Trophoblast cell (in vitro differentiated cells and primary cell): ENCODE measurements around the gene SMPD1. TPM values are rescaled to one million over a fixed set of nuclear protein-coding genes. Genes with fewer than 3 reads are reported as not detected.

Experiments used
- DNase-seq, 2 donors: peaks; one replicate each; pipeline ENCODE4 v3.0.0-alpha.2; 2016
- H2AFZ ChIP-seq: 2 replicates; pipeline ENCODE4 v1.6.1; 2013; ENCODE audit warnings: low read length, moderate library complexity, mild to moderate bottlenecking; ENCODE audit not compliant: insufficient read depth, poor library complexity
- H2AK5ac ChIP-seq: 2 replicates; pipeline ENCODE4 v1.6.1; 2013; ENCODE audit warnings: mild to moderate bottlenecking, low read length
- H2BK120ac ChIP-seq: 2 replicates; pipeline ENCODE4 v1.6.1; 2013; ENCODE audit warnings: low read length, mild to moderate bottlenecking, moderate library complexity; ENCODE audit not compliant: insufficient read depth, poor library complexity
- H2BK12ac ChIP-seq: 2 replicates; pipeline ENCODE4 v1.6.1; 2013; ENCODE audit warnings: mild to moderate bottlenecking, low read length, moderate library complexity
- H2BK5ac ChIP-seq: 2 replicates; pipeline ENCODE4 v1.6.1; 2013; ENCODE audit warnings: low read length, low read depth, moderate library complexity, mild to moderate bottlenecking; ENCODE audit not compliant: poor library complexity
- H3K14ac ChIP-seq: 2 replicates; pipeline ENCODE4 v1.6.1; 2013; ENCODE audit warnings: mild to moderate bottlenecking, low read length
- H3K18ac ChIP-seq: 2 replicates; pipeline ENCODE4 v1.6.1; 2013; ENCODE audit warnings: mild to moderate bottlenecking, low read length
- H3K23ac ChIP-seq: 2 replicates; pipeline ENCODE4 v1.6.1; 2013; ENCODE audit warnings: low read length
- H3K27ac ChIP-seq: 2 replicates; pipeline ENCODE4 v1.5.1; 2013; ENCODE audit warnings: low read depth, mild to moderate bottlenecking, inconsistent platforms, low read length, moderate library complexity
- H3K27me3 ChIP-seq: 2 replicates; pipeline ENCODE4 v1.6.1; 2013; ENCODE audit warnings: inconsistent platforms, mild to moderate bottlenecking, low read length, moderate library complexity; ENCODE audit not compliant: insufficient read depth
- H3K36me3 ChIP-seq, 2 experiments: 1 replicate in 1 of 2; 2 replicates in 1 of 2; pipeline ENCODE4 v1.6.1; 2013; ENCODE audit warnings: low read length in 2 of 2, mild to moderate bottlenecking in 2 of 2, moderate library complexity in 1 of 2; ENCODE audit not compliant: insufficient read depth in 2 of 2, control insufficient read depth in 1 of 2
- H3K4ac ChIP-seq: 2 replicates; pipeline ENCODE4 v1.6.1; 2013; ENCODE audit warnings: low read depth, mild to moderate bottlenecking, low read length, moderate library complexity
- H3K4me1 ChIP-seq, 2 experiments: 1 replicate in 1 of 2; 2 replicates in 1 of 2; pipeline ENCODE4 v1.6.1; 2013; ENCODE audit warnings: low read length in 2 of 2, mild to moderate bottlenecking in 2 of 2, moderate library complexity in 1 of 2; ENCODE audit not compliant: insufficient read depth in 2 of 2, control insufficient read depth in 1 of 2
- H3K4me2 ChIP-seq: 2 replicates; pipeline ENCODE4 v1.6.1; 2013; ENCODE audit warnings: inconsistent platforms, mild to moderate bottlenecking, low read length, moderate library complexity
- H3K4me3 ChIP-seq: 2 replicates; pipeline ENCODE4 v1.5.1; 2013; ENCODE audit warnings: mild to moderate bottlenecking, low read depth, low read length, inconsistent platforms
- H3K79me1 ChIP-seq: one replicate; pipeline ENCODE4 v1.6.1; 2013; ENCODE audit warnings: low read length
- H3K79me2 ChIP-seq: 2 replicates; pipeline ENCODE4 v1.6.1; 2013; ENCODE audit warnings: low read length, mild to moderate bottlenecking; ENCODE audit not compliant: control insufficient read depth, insufficient read depth, poor library complexity
- H3K9ac ChIP-seq: 2 replicates; pipeline ENCODE4 v1.6.1; 2013; ENCODE audit warnings: mild to moderate bottlenecking, low read length
- H3K9me3 ChIP-seq: 2 replicates; pipeline ENCODE4 v1.6.1; 2013; ENCODE audit warnings: low read depth, mild to moderate bottlenecking, control low read depth, inconsistent platforms, low read length; ENCODE audit not compliant: insufficient read depth
- H4K12ac ChIP-seq: 2 replicates; pipeline ENCODE4 v1.6.1; 2013; ENCODE audit warnings: low read depth, mild to moderate bottlenecking, low read length, moderate library complexity
- H4K8ac ChIP-seq: 2 replicates; pipeline ENCODE4 v1.6.1; 2013; ENCODE audit warnings: low read depth, mild to moderate bottlenecking, low read length, moderate library complexity
- H4K91ac ChIP-seq: one replicate; pipeline ENCODE4 v1.6.1; 2013; ENCODE audit warnings: low read depth, mild to moderate bottlenecking, low read length, moderate library complexity
- WGBS: extraction: QIAGEN DNeasy Blood & Tissue Kit; methylation state at CpG from one replicate; pipeline ENCODE4 v1.1.7; 2013; ENCODE audit warnings: missing lambda C conversion rate; ENCODE audit not compliant: insufficient read length, insufficient coverage; ENCODE audit errors: extremely low coverage; 5-methylcytosine and 5-hydroxymethylcytosine counted together
- polyA plus RNA-seq: library from polyadenylated mRNA; stranded (reverse); fragments of 200-250 nt; gene quantifications from 2 replicates; pipeline ENCODE4 v1.2.3, GENCODE V29; 2013

Gene SMPD1
- 18.0 and 18.1 TPM in 2 replicates for polyA plus RNA-seq

DNA sequence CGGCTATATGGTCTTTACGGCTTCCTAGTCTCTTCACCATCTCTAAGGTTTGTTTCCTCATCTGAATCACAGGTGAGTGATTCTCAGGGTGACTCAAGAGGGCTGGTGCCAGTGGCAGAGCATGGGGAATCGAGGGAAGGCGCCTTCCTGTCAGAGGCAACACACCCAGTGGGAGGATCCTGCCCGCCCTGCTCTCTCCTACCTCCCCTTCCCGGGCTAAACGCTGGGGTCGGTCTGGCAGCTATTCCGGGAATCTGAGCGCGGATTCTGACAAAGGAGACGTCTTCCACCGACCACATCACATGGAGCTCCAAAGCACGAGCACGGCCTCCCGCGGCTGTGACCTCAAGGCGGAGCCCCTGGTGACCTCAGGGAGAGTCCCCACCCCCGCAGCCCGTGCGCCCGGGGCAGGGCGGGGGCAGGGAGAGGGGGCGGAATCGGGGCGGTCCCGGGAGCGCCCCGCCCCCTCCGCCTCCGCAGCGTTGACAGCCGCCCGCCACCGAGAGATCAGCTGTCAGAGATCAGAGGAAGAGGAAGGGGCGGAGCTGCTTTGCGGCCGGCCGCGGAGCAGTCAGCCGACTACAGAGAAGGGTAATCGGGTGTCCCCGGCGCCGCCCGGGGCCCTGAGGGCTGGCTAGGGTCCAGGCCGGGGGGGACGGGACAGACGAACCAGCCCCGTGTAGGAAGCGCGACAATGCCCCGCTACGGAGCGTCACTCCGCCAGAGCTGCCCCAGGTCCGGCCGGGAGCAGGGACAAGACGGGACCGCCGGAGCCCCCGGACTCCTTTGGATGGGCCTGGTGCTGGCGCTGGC lies at the start of gene SMPD1:
TSS of gene SMPD1 (plus strand) at position 570 of the 813 bp plus-strand sequence. CDS start at position 695, 125 bp downstream.
- Histone ChIP-seq H3K23ac (no peak within 1 kb of the TSS), H3K14ac (peak within 1 kb of the TSS; percentile 88), H4K8ac (peak within 1 kb of the TSS; percentile 96), H3K79me2 (peaks cover 2% of the 10 kb centered on the region), H2BK5ac (peak within 1 kb of the TSS; percentile 10), H3K4me3 (peak within 1 kb of the TSS; percentile 85), H3K36me3 (peaks cover 6 to 8% of the 10 kb centered on the region in 2 experiments), H3K4me2 (peak within 1 kb of the TSS; percentile 67), H3K4me1 (peaks cover 5 to 11% of the 10 kb centered on the region in 2 experiments), H3K79me1 (peaks cover 6% of the 10 kb centered on the region), H3K9me3 (peaks cover 2% of the 10 kb centered on the region), H2AFZ (peak within 1 kb of the TSS; percentile 96), H2BK120ac (peak within 1 kb of the TSS; percentile 50), H4K12ac (peak within 1 kb of the TSS; percentile 67), H2BK12ac (no peak within 1 kb of the TSS), H3K4ac (peak within 1 kb of the TSS; percentile 28), H4K91ac (peak within 1 kb of the TSS; percentile 72), H3K27ac (peak within 1 kb of the TSS; percentile 69), H2AK5ac (no peak within 1 kb of the TSS), H3K27me3 (no peaks in the 10 kb centered on the region), H3K9ac (peak within 1 kb of the TSS; percentile 77), H3K18ac (peak within 1 kb of the TSS; percentile 87)
- peak; percentile 85 to 86 for DNase-seq
- WGBS = no CpG with 5 or more reads among the region's 63 CpGs

DNA sequence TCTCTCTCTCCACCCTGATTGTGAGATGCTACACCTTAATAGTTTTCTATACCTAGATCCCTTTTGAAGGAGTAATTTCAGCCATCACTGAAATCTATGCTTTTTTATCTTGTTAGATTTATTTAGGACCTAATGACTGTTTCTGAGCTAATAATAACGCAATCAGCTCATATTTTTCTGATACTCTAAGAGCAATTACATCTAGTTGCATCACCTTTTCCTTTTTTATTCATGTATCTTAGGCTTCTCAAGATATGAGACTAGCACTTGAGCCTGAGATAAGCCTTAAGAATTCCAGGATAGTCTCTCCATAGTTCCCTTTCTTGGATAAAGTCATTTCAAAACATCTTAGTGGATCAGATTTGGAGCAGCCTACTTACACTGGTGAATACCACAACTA lies 44.9 kb upstream of the SMPD1 start:
- H2BK5ac ChIP-seq = no peak overlapping the region
- no peak overlapping the region for H2BK120ac ChIP-seq
- H3K4ac ChIP-seq = no peak overlapping the region
- no peaks in the 10 kb centered on the region for H3K9me3 ChIP-seq
- H3K36me3 ChIP-seq = no peaks in the 10 kb centered on the region
- no CpG with 5 or more reads among the region's 1 CpG for WGBS
- H2AK5ac ChIP-seq = no peak overlapping the region
- no peak for DNase-seq
- no peak overlapping the region for H2BK12ac ChIP-seq
- no peak overlapping the region for H4K8ac ChIP-seq
- no peak overlapping the region for H4K12ac ChIP-seq
- H3K23ac ChIP-seq = no peak overlapping the region
- no peak overlapping the region for H4K91ac ChIP-seq
- no peak overlapping the region for H3K9ac ChIP-seq
- H3K79me2 ChIP-seq = no peaks in the 10 kb centered on the region
- no peak overlapping the region for H2AFZ ChIP-seq
- no peak overlapping the region for H3K18ac ChIP-seq
- no peaks in the 10 kb centered on the region for H3K4me1 ChIP-seq
- H3K4me3 ChIP-seq = no peak overlapping the region
- H3K79me1 ChIP-seq = no peaks in the 10 kb centered on the region
- H3K14ac ChIP-seq = no peak overlapping the region
- H3K27me3 ChIP-seq = no peaks in the 10 kb centered on the region
- no peak overlapping the region for H3K27ac ChIP-seq
- H3K4me2 ChIP-seq = no peak overlapping the region

DNA sequence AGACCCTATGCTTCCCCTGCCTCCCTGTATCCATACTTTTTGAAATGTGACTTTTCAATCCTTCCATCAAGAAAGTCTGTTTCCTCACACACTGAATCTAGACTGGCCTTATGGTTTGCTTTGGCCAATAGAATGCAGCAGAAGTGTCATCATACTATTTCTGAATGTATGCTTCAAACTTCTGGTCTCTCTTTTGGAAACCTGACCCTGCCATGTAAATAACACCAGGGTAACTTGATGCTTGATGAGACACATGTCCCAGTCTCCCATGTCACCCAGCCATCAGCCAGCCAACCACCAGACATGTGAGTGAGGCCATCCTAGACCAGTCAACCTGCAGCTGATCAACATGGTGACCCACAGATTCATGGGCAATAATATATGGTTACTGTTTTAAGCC lies 40.2 kb upstream of the SMPD1 start:
- H4K12ac ChIP-seq = no peak overlapping the region
- no peaks in the 10 kb centered on the region for H3K79me1 ChIP-seq
- no peak overlapping the region for H3K9ac ChIP-seq
- H2BK12ac ChIP-seq = no peak overlapping the region
- H3K4me3 ChIP-seq = no peak overlapping the region
- no peak overlapping the region for H3K27ac ChIP-seq
- no peak overlapping the region for H3K23ac ChIP-seq
- H2BK5ac ChIP-seq = no peak overlapping the region
- H4K8ac ChIP-seq = no peak overlapping the region
- H2BK120ac ChIP-seq = no peak overlapping the region
- no peak overlapping the region for H4K91ac ChIP-seq
- H2AK5ac ChIP-seq = no peak overlapping the region
- H3K18ac ChIP-seq = no peak overlapping the region
- no peaks in the 10 kb centered on the region for H3K36me3 ChIP-seq
- no peaks in the 10 kb centered on the region for H3K79me2 ChIP-seq
- no peak for DNase-seq
- H3K27me3 ChIP-seq = no peaks in the 10 kb centered on the region
- no peaks in the 10 kb centered on the region for H3K4me1 ChIP-seq
- H2AFZ ChIP-seq = no peak overlapping the region
- H3K4ac ChIP-seq = no peak overlapping the region
- H3K9me3 ChIP-seq = no peaks in the 10 kb centered on the region
- H3K14ac ChIP-seq = no peak overlapping the region
- no peak overlapping the region for H3K4me2 ChIP-seq

DNA sequence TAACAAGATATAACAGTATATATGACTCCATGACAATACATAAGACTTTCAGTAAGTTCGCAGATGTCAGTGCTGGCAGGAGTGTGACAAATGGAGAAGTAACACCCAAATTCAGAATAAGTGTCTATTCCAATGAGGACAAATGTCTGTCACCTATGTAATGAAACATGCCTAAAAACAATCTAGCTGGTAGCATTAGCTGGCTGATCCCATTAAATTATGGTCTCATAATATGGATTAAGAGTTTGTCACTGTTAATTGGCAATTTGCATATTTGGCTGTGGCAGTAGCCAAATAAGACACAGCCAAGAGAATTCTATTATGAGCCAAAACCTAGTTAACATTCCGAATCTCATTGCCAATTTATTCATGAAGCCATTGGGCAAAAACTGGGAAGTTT lies 39.8 kb upstream of the SMPD1 start:
- no peak overlapping the region for H2AK5ac ChIP-seq
- no peak for DNase-seq
- H3K9ac ChIP-seq = no peak overlapping the region
- H2BK12ac ChIP-seq = no peak overlapping the region
- no peaks in the 10 kb centered on the region for H3K79me1 ChIP-seq
- H3K9me3 ChIP-seq = no peaks in the 10 kb centered on the region
- no peak overlapping the region for H3K18ac ChIP-seq
- no peak overlapping the region for H4K8ac ChIP-seq
- H2AFZ ChIP-seq = no peak overlapping the region
- H3K4ac ChIP-seq = no peak overlapping the region
- no peaks in the 10 kb centered on the region for H3K27me3 ChIP-seq
- H4K12ac ChIP-seq = no peak overlapping the region
- H3K23ac ChIP-seq = no peak overlapping the region
- no peaks in the 10 kb centered on the region for H3K36me3 ChIP-seq
- WGBS = no CpG with 5 or more reads among the region's 2 CpGs
- H4K91ac ChIP-seq = no peak overlapping the region
- H3K27ac ChIP-seq = no peak overlapping the region
- no peak overlapping the region for H3K14ac ChIP-seq
- H2BK5ac ChIP-seq = no peak overlapping the region
- H2BK120ac ChIP-seq = no peak overlapping the region
- no peak overlapping the region for H3K4me2 ChIP-seq
- H3K4me1 ChIP-seq = no peaks in the 10 kb centered on the region
- no peak overlapping the region for H3K4me3 ChIP-seq
- H3K79me2 ChIP-seq = no peaks in the 10 kb centered on the region
